Upper lobe of right lung (tissue), 1 donor: ENCODE measurements around the gene RAPH1. TPM values are rescaled to one million over a fixed set of nuclear protein-coding genes. Genes with fewer than 3 reads are reported as not detected.

Experiments used
- ATAC-seq: fragments of 200-7000 bp; cut with Tn5 transposase; one replicate; pipeline ENCODE4 v1.9.1; 2020; ENCODE audit warnings: mild to moderate bottlenecking, moderate library complexity
- DNase-seq: peaks from one replicate; pipeline ENCODE4 v3.0.0-alpha.2; 2020
- H3K27ac ChIP-seq: fragments of 200-600 bp; one replicate; pipeline ENCODE4 v1.8.0; 2022
- H3K27me3 ChIP-seq: fragments of 200-600 bp; one replicate; pipeline ENCODE4 v1.8.0; 2022; ENCODE audit warnings: mild to moderate bottlenecking
- H3K36me3 ChIP-seq: fragments of 200-600 bp; one replicate; pipeline ENCODE4 v1.8.0; 2022
- H3K4me1 ChIP-seq: fragments of 200-600 bp; one replicate; pipeline ENCODE4 v1.8.0; 2022
- H3K4me3 ChIP-seq: fragments of 200-600 bp; one replicate; pipeline ENCODE4 v1.8.0; 2022; ENCODE audit warnings: mild to moderate bottlenecking
- H3K9me3 ChIP-seq: fragments of 200-600 bp; one replicate; pipeline ENCODE4 v1.8.0; 2022
- CTCF ChIP-seq: fragments of 200-600 bp; IDR thresholded peaks from one replicate; pipeline ENCODE4 v1.8.0; 2022; ENCODE audit warnings: antibody characterized with exemption
- intact Hi-C: fragments of 100-400 bp; cut with DNase I; formaldehyde crosslinking; loops from one replicate; pipeline ENCODE4 v1.11.0; 2022
- total RNA-seq: library from RNA; stranded (reverse); fragmentation: NEBNext Ultra II Directional; extraction: Animal tissue kit (Norgen Biotek cat#: 25700); gene quantifications from one replicate; pipeline ENCODE4 v1.2.1, GENCODE V29; 2021
- donor health status: DM: no; HTN: yes; CAD: no; lungs with severe emphysema.

RAPH1 gene
- total RNA-seq, 1 donor from 2014 or later = 93.4 TPM

- Histone ChIP-seq H3K27me3 (no peaks in the 10 kb centered on the region), H3K9me3 (no peaks in the 10 kb centered on the region), H3K4me3 (no peak overlapping the region), H3K36me3 (no peaks in the 10 kb centered on the region), H3K27ac (no peak overlapping the region), H3K4me1 (no peaks in the 10 kb centered on the region)
- no peak for DNase-seq
- no peak for ATAC-seq
- TF ChIP-seq CTCF = no peak
- intact Hi-C loops = no loop called here
Observed at GRCh38 chr2:203354966-203355365, 180.1 kb downstream of the RAPH1 start.

- TF ChIP-seq CTCF = no peak
- no peaks in the 10 kb centered on the region for H3K27me3 ChIP-seq
- no peak for ATAC-seq
Observed at GRCh38 chr2:203352604-203353255, 182.4 kb downstream of the RAPH1 start.

GRCh38 chr2:203347375-203347774 lies 187.7 kb downstream of the RAPH1 start:
- H3K9me3 ChIP-seq = no peaks in the 10 kb centered on the region
- no peak overlapping the region for H3K27ac ChIP-seq
- H3K4me1 ChIP-seq = no peaks in the 10 kb centered on the region
- ATAC-seq (no peak), DNase-seq (no peak)
- TF ChIP-seq CTCF = no peak
- H3K4me3 ChIP-seq = no peak overlapping the region
- H3K27me3 ChIP-seq = no peaks in the 10 kb centered on the region
- intact Hi-C loops = no loop called here
- H3K36me3 ChIP-seq = no peaks in the 10 kb centered on the region

More at GRCh38 chr2:203352604-203353255, 182.4 kb downstream of the RAPH1 start:
- Histone ChIP-seq H3K36me3 (no peaks in the 10 kb centered on the region), H3K4me1 (no peaks in the 10 kb centered on the region), H3K27ac (no peak overlapping the region), H3K4me3 (no peak overlapping the region), H3K9me3 (no peaks in the 10 kb centered on the region)
- no peak for DNase-seq
- intact Hi-C loops = no loop called here

GRCh38 chr2:203346612-203347011 lies 188.5 kb downstream of the RAPH1 start:
- intact Hi-C loops = no loop called here
- Histone ChIP-seq H3K9me3 (no peaks in the 10 kb centered on the region), H3K36me3 (no peaks in the 10 kb centered on the region), H3K27ac (no peak overlapping the region), H3K4me3 (no peak overlapping the region), H3K27me3 (no peaks in the 10 kb centered on the region), H3K4me1 (peaks cover 4% of the 10 kb centered on the region)
- no peak for TF ChIP-seq CTCF
- ATAC-seq (no peak), DNase-seq (no peak)

GRCh38 chr2:203344667-203345066 lies 190.4 kb downstream of the RAPH1 start:
- no peak for ATAC-seq
- Histone ChIP-seq H3K27me3 (no peaks in the 10 kb centered on the region), H3K4me1 (peaks cover 18% of the 10 kb centered on the region), H3K36me3 (no peaks in the 10 kb centered on the region), H3K27ac (no peak overlapping the region), H3K9me3 (no peaks in the 10 kb centered on the region), H3K4me3 (no peak overlapping the region)
- DNase-seq = no peak
- intact Hi-C loops = no loop called here
- no peak for TF ChIP-seq CTCF

Other genes starting within 250 kb of the RAPH1 start
- 46.3 TPM for gene ABI2, start 206.9 kb downstream of the RAPH1 start, total RNA-seq
- 2.5 TPM for gene CD28, start 171.3 kb upstream of the RAPH1 start, total RNA-seq